Aorta (tissue), 5 donors: ENCODE measurements around the gene ERCC4. TPM values are rescaled to one million over a fixed set of nuclear protein-coding genes. Genes with fewer than 3 reads are reported as not detected.

ENCODE experiments used
- ATAC-seq: fragments of 200-7000 bp; cut with Tn5 transposase; one replicate; pipeline ENCODE4 v1.9.1; 2022; ENCODE audit warnings: moderate library complexity; ENCODE audit not compliant: low FRiP score
- DNase-seq, 2 donors: peaks; one replicate each; pipeline ENCODE4 v3.0.0-alpha.2; 2020
- H3K27ac ChIP-seq, 2 donors: one replicate each; pipeline ENCODE4 v1.5.1; 2013; ENCODE audit warnings: low read length in 2 of 2, mild to moderate bottlenecking in 2 of 2, moderate library complexity in 2 of 2, control low read depth in 1 of 2, inconsistent platforms in 1 of 2, low read depth in 1 of 2
- H3K27me3 ChIP-seq, 2 donors: one replicate each; pipeline ENCODE4 v1.6.1; 2013; ENCODE audit warnings: control low read depth in 1 of 2, low read length in 1 of 2, mild to moderate bottlenecking in 1 of 2, moderate library complexity in 1 of 2; ENCODE audit not compliant: insufficient read depth in 2 of 2, control insufficient read depth in 1 of 2
- H3K36me3 ChIP-seq, 2 donors: one replicate each; pipeline ENCODE4 v1.6.1; 2013; ENCODE audit warnings: control low read depth in 1 of 2, low read length in 1 of 2, mild to moderate bottlenecking in 1 of 2; ENCODE audit not compliant: insufficient read depth in 2 of 2, control insufficient read depth in 1 of 2
- H3K4me1 ChIP-seq, 2 donors: one replicate each; pipeline ENCODE4 v1.6.1; 2013; ENCODE audit warnings: low read length in 2 of 2, control low read depth in 1 of 2, mild to moderate bottlenecking in 1 of 2, moderate library complexity in 1 of 2; ENCODE audit not compliant: insufficient read depth in 2 of 2, control insufficient read depth in 1 of 2
- H3K4me3 ChIP-seq, 2 donors: one replicate each; pipeline ENCODE4 v1.5.1; 2013; ENCODE audit warnings: low read length in 2 of 2, control low read depth in 1 of 2, mild to moderate bottlenecking in 1 of 2
- H3K9me3 ChIP-seq: one replicate; pipeline ENCODE4 v1.6.1; 2013; ENCODE audit warnings: mild to moderate bottlenecking, low read length; ENCODE audit not compliant: control insufficient read depth
- WGBS, 2 donors: extraction: QIAGEN DNeasy Blood & Tissue Kit; methylation state at CpG; one replicate each; pipeline ENCODE4 v1.1.7; 2013; 5-methylcytosine and 5-hydroxymethylcytosine counted together
- intact Hi-C, 2 donors: fragments of 100-400 bp; cut with DNase I; formaldehyde crosslinking; loops; one replicate each; pipeline versions ENCODE4 v1.14.2 to v1.15.0; 2022
- polyA plus RNA-seq, 2 donors: library from polyadenylated mRNA; stranded (reverse); fragments of 200-250 nt; gene quantifications; one replicate each; pipeline ENCODE4 v1.2.3, GENCODE V29; 2013
- total RNA-seq, 2 donors: library from RNA; stranded (reverse); fragmentation: NEBNext Ultra II Directional; extraction: Animal tissue kit (Norgen Biotek cat#: 25700); gene quantifications; one replicate each; pipeline ENCODE4 v1.2.1, GENCODE V29; 2021
- donor health status: healthy with polysubstance abuse.
- donor health status: Bipolar disorder and iron deficiency.
- donor health status: DM: no; HTN: no; CAD: no.
- donor health status: DM: no; HTN: no; CAD: no.
- donor health status: DM: yes; HTN: yes; CAD: no.

The ERCC4 gene
- total and polyA plus RNA-seq, 4 donors: 2.2 to 14.0 (median 7.7) TPM

- no peak for DNase-seq
- no peak for ATAC-seq
- WGBS, 2 donors: 85 to 86% methylated on average over 5 of the region's 5 CpGs
- H3K4me1 ChIP-seq: peaks cover 3 to 5% of the 10 kb centered on the region in 2 donors
- no peaks in the 10 kb centered on the region for H3K9me3 ChIP-seq
- no peaks in the 10 kb centered on the region for H3K27me3 ChIP-seq
- no peaks in the 10 kb centered on the region for H3K36me3 ChIP-seq
- H3K4me3 ChIP-seq: no peak overlapping the region
- intact Hi-C loops: no loop called here
- H3K27ac ChIP-seq: no peak overlapping the region
Observed at GRCh38 chr16:13997933-13998332, 78.0 kb downstream of the ERCC4 start.

- intact Hi-C loops: no loop called here
- no peak overlapping the region for H3K4me3 ChIP-seq
- peaks cover 3 to 4% of the 10 kb centered on the region in 2 donors for H3K4me1 ChIP-seq
- no peaks in the 10 kb centered on the region for H3K27me3 ChIP-seq
- ATAC-seq (no peak), DNase-seq (no peak)
- WGBS, 2 donors: 62 to 63% methylated on average over 10 of the region's 10 CpGs
- no peaks in the 10 kb centered on the region for H3K9me3 ChIP-seq
- no peak overlapping the region for H3K27ac ChIP-seq
- H3K36me3 ChIP-seq: no peaks in the 10 kb centered on the region
Observed at GRCh38 chr16:13999071-13999894, 79.3 kb downstream of the ERCC4 start.

- H3K27me3 ChIP-seq: no peaks in the 10 kb centered on the region
- H3K36me3 ChIP-seq: no peaks in the 10 kb centered on the region
- intact Hi-C loops: no loop called here
- DNase-seq (no peak), ATAC-seq (no peak)
- 16 to 23% methylated on average over 12 of the region's 12 CpGs for WGBS, 2 donors
- H3K27ac ChIP-seq: no peak overlapping the region
- peaks cover 0 to 3% of the 10 kb centered on the region in 2 donors for H3K4me1 ChIP-seq
- no peaks in the 10 kb centered on the region for H3K9me3 ChIP-seq
- H3K4me3 ChIP-seq: no peak overlapping the region
Observed at GRCh38 chr16:13999895-14000425, 80.0 kb downstream of the ERCC4 start.

- no peaks in the 10 kb centered on the region for H3K4me1 ChIP-seq
- 96 to 97% methylated on average over 10 of the region's 10 CpGs for WGBS, 2 donors
- H3K27ac ChIP-seq: no peak overlapping the region
- ATAC-seq (no peak), DNase-seq (no peak)
- intact Hi-C loops: no loop called here
- H3K4me3 ChIP-seq: no peak overlapping the region
- H3K9me3 ChIP-seq: no peaks in the 10 kb centered on the region
- no peaks in the 10 kb centered on the region for H3K27me3 ChIP-seq
- no peaks in the 10 kb centered on the region for H3K36me3 ChIP-seq
Observed at GRCh38 chr16:14001521-14001920, 81.6 kb downstream of the ERCC4 start.

Other genes starting within 250 kb of the ERCC4 start
- 100 to 1,000 TPM in 1 of 2 donors, 10 to 100 TPM in 1; 61.1 to 108 TPM for gene MRTFB, start 151.2 kb downstream of the ERCC4 start, total RNA-seq
- gene MRTFB, start 151.2 kb downstream of the ERCC4 start, polyA plus RNA-seq: 1 to 10 TPM; 6.2 to 7.5 TPM